SKM-1 (cell line): ENCODE data around the gene GNAZ.
A peak's percentile ranks its signal among the peaks of the same experiment; 100 is the strongest.

ENCODE experiments used
- DNase-seq: peaks from one replicate; lab custom pipeline; 2025; ENCODE audit not compliant: unreplicated experiment; lab: John Stamatoyannopoulos, UW

GNAZ gene

DNA sequence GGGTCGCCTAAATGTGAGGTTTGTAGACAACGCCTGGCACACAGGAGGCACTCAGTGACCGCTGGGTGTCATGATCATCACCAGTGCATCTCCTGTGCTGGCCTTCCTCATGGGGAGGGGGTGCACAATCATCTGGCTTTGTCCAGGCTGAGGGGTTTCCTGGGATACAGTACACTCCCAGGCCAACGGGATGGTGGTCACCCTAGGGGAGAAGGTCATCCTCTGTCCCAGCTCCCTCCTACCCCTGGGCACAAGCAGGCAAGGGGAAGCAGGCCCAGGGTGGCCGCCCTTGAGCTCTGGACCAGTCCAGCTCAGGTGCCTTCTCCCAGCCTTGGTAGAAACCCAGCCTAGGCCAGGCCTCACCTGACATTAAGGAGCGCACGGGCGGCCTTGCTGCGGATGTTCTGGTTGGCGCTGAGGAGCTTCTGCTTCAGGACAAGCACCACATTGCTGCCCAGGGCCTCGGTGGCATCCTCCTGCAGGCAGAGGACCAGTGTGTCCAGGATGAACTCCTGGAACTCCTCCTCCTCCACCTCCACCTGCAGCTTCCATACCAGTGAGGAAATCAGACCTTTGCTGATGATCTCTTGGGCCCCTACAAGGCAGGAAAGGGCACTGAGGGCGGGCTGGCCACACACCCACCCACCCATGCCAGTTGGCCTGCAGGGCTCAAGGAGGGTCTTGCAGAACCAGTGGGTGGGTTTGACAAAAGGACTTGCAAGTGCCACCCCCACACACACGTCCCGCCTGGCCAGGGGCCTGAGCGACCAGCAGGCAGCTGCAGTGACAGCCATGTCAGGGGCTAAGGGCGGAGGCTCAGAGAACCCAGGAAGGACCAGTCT, 6.6 kb upstream of the GNAZ start:
- no peak for DNase-seq

DNA sequence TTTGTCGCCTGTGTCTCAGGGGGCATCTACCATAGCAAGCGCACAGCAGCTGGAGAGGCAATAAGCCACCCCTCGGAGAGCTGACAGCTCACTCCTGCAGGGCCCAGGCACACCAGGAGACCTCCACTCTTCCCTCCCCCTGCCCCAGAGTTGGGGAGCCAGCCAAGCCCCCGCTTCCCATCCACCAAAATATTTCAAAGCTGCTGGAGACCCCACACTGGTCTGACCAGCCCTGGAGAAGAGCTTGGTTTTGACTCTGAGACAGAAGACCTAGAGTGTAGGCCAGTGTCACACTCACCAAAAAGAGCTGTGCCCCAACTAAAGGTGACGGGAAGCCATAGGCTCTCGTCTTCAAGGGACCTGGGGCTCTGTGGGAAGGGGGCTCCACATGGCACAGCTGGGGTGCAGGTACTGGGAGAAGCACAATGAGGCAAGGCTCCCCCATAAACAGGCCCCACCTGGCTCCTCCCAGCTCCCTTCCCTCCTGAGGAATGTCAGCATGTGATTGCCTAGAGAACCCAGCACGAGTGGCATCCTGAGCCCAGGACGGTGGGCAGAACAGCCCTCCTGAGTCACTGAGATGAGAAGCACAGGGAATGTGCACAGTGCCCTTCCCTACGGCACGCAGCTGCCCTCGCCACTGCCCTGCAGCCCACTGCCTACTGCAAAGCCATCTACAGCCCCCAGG, 5.8 kb upstream of the GNAZ start:
- no peak for DNase-seq

DNA sequence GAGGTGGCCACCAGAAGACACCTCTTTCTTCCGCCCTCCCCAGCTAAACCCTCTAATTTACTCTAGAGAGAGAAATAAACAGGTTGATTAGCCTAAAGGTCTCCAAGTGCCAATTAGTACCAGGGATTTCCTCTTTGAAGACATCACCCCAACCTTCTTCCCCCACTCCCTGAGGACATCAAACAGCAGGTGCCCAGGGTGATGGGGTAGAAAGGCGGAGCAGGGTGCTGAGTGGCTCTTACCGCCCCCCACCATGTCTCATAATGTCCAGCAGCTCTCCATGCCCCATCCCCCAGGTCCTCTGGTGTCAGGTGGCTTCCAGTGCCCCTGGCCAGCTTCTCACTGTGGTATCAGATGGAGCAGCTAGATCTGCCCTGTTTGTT, 5.3 kb upstream of the GNAZ start:
- no peak for DNase-seq

- no peak for DNase-seq
Measured at GRCh38 chr22:23065495-23066122, 4.7 kb upstream of the GNAZ start.

DNA sequence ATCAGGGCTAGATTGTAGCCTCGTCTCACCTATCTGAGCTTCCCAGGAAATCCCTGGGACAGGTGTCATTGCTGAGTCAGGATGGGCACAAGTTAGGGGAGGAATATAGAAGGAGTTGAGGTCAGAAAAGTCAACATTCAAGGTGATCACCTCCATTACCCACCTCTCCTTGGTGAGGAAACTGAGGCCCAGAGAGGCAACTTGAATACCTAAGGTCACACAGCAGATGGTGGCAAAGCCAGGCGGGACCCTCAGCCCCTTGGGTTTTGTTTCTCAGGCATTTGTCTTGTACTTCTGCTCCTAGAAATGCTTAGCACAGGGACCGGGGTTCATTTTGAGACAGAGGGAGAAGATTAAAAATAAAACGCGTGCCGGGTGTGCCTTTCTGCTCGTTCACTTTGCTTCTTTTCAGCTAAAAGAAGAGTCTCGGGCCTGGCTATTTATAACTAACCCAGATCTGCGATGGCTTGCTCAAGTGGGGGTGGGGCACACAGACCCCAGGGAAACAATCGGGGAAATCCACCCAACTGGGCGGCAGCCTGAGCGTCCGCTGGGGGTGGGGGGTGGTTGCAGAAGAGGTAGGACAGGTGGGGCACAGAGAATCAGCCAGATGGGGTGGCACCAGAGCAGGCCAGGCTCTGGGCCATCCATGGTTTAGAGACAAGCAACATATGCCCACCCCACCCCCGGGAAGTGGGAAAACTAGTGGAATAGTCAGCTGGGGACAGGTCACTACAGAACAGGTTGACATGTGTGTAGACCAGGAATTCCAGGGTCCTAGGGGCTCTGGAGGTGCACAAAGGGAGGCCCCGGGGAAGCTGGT, 3.9 kb upstream of the GNAZ start:
- no peak for DNase-seq

GRCh38 chr22:23067023-23067650, 3.2 kb upstream of the GNAZ start:
- no peak for DNase-seq

- no peak for DNase-seq
Measured at GRCh38 chr22:23067691-23068090, 2.6 kb upstream of the GNAZ start.

GRCh38 chr22:23068096-23068831, 2.1 kb upstream of the GNAZ start:
- no peak for DNase-seq

DNA sequence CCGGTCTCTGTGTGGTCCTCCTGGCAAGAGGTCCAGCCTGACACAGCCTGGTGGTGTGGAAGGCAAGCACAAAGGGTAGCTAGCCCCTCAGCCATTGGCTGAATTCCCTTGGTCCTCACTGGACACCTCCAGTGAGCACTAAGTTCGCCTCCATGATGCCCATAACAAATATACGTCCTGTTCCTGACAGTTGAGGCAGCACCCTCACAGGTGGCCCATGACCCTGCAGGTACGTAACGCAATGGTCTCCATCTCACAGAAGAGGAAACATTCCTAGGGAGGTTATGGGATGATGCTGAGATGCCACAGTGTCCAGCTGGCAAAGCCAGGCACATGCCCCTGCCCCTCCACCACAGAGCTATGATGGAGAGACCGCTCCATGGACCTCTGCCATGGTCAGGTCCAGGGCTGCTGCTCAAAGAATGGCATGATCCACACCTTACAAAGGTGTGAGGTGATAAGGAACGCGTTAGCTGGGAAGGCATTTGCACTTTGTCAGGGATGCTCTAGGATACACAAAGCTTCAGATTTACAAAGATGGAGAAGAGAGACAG, 1.4 kb upstream of the GNAZ start:
- DNase-seq, result no peak

- DNase-seq, result peak; percentile 55
Measured at GRCh38 chr22:23069502-23070357, 589 bp upstream of the GNAZ start.

DNA sequence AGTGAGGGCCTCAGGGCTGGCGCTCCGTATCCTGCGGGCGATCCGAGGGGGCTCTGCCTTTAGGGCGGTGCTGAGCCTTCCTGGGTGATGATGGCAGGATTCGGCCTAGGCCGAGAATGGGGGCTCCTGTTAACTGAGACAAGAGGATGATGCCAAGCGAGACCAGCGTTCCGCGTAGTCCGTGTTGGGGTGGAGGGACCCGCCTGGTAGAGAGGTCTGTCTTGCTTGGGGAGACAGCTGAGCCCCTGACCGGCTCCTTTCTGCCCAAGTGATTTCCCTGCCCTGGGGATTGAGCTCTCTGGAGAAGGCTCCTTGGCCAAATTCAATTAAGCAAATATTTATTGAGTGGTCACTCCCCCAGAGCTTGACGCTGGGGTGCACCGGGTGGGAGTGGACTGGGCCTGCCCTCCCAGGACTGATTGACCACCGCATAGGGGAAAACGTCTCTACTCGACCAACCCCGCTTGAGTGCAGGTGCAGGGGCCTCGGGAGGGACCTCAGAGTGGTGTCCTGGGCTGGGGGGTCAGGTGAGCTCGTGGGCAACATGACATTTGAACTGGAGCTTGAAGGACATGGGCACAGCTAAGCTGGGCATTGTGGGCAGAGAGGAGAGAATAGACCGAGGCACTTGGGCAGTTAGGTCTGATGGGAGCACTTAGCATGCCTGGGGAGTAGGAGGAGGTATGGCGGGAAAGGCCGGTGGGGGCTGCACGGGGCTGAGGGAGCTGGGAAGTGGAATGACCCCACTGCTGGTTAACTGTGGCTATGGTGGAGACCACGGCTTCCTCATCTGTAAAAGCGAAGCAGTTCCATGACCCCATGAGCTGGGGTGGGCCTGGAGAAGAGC, 1.1 kb downstream of the GNAZ start:
- no peak for DNase-seq

- no peak for DNase-seq
Measured at GRCh38 chr22:23072077-23072910, 2.0 kb downstream of the GNAZ start.

DNA sequence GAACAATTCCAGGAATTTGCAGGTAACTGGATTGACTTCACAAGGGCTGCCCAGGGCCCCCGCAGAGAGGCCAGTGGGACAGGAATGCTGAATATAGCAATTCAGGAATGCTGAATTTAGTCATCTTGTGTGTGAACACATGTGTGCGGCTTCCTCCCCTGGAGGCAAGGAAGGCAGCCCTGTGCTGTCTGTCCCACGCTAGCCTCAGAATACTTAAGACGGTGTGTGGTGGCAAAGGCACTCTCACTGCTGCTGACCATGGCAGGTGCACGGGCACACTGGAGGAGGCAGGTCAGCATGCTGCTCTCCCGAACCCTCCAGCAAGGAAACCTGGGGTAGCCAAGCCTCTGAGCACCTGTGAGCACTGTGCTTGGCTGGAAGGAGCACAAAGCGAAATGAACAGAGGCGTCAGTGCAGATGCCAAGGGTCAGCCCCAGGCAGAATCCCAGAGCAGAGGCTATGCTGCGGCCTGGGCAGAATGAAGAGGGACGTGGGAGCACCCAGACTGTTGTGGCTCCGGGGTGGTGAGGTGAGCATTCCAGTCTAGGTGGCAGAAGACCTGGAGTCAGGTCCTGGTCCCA, 2.7 kb downstream of the GNAZ start:
- DNase-seq, result no peak

GRCh38 chr22:23073526-23074229, 3.4 kb downstream of the GNAZ start:
- DNase-seq, result no peak

DNA sequence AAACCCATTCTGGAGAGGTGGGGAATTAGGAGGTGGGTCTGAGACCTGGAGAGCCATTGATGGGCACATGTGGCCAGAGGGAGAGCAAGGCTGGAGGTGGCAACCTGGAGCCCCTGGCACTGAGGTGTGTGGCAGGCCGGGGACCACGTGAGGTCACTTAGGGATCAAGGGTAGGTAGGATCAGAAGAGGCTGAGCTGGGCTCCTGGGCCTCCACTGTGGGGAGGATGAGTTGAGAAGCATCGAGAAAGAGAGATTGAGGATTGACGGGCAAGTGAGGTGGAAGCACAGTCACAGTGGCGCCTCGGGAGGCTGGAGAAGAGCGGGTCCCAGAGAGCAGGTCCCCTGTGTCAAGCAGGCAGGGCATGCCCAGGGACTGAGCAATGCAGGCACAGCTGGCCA, 4.1 kb downstream of the GNAZ start:
- DNase-seq, result no peak

DNA sequence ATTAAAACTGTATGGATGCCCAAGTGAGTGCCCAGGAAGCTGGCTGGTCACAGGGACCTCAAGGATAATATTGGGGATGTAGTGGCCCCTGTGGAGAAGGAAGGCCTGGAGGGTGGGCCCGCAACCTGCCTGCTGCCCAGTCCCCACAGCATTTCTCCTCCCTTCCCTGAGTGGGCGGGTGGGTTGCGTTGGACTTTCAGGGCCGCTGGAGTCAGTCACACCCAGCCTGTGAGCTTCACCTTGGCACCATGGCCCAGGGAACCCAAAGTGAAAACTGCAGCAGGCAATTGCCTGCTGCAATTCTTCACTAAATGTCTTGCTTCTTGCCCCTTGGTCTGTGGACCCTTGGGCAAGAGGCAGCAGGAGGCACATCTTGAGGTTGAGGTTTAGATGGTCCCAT, 4.7 kb downstream of the GNAZ start:
- no peak for DNase-seq
